ENCODE results near the gene TYW5.

Gene TYW5

GRCh38 chr2:199928626-199929025 is 26.7 kb downstream of the TYW5 start:
- no peak overlapping the region for H3K4me3 ChIP-seq (replicated peaks; ENCODE audit: insufficient read depth, low read length)
- TF ChIP-seq GABPA (IDR thresholded peaks at IDR 0.05; ENCODE audit: low read depth) (no peak), REST (IDR thresholded peaks at IDR 0.05; ENCODE audit: insufficient replicate concordance, low read depth) (no peak), SPI1 (IDR thresholded peaks at IDR 0.05; ENCODE audit: borderline replicate concordance, low read depth) (no peak), CTCF (IDR thresholded peaks at IDR 0.05; ENCODE audit: insufficient read depth, low read length) (no peak), POLR2AphosphoS5 (IDR thresholded peaks at IDR 0.05; ENCODE audit: low read depth) (no peak)
- no peaks in the 10 kb centered on the region for H3K27me3 ChIP-seq (ENCODE audit: insufficient read depth, poor library complexity, severe bottlenecking)

GRCh38 chr2:199928226-199928625 is 27.1 kb downstream of the TYW5 start:
- DNase-seq (ENCODE audit: low read depth in 1 of 2, low spot score in 1 of 2), result no peak
- TF ChIP-seq SPI1 (IDR thresholded peaks at IDR 0.05; ENCODE audit: borderline replicate concordance, low read depth) (no peak), GABPA (IDR thresholded peaks at IDR 0.05; ENCODE audit: low read depth) (no peak), REST (IDR thresholded peaks at IDR 0.05; ENCODE audit: insufficient replicate concordance, low read depth) (no peak), CTCF (IDR thresholded peaks at IDR 0.05; ENCODE audit: insufficient read depth, low read length) (no peak), POLR2AphosphoS5 (IDR thresholded peaks at IDR 0.05; ENCODE audit: low read depth) (no peak)
- Histone ChIP-seq H3K27me3 (ENCODE audit: insufficient read depth, poor library complexity, severe bottlenecking) (no peaks in the 10 kb centered on the region), H3K4me3 (replicated peaks; ENCODE audit: insufficient read depth, low read length) (no peak overlapping the region), H3K27ac (replicated peaks) (no peak overlapping the region)

More at GRCh38 chr2:199928626-199929025, 26.7 kb downstream of the TYW5 start:
- H3K27ac ChIP-seq (replicated peaks), result no peak overlapping the region
- no peak for DNase-seq (ENCODE audit: low read depth in 1 of 2, low spot score in 1 of 2)

- Histone ChIP-seq H3K27me3 (ENCODE audit: insufficient read depth, poor library complexity, severe bottlenecking) (no peaks in the 10 kb centered on the region), H3K4me3 (replicated peaks; ENCODE audit: insufficient read depth, low read length) (no peak overlapping the region), H3K27ac (replicated peaks) (no peak overlapping the region)
- TF ChIP-seq REST (IDR thresholded peaks at IDR 0.05; ENCODE audit: insufficient replicate concordance, low read depth) (no peak), CTCF (IDR thresholded peaks at IDR 0.05; ENCODE audit: insufficient read depth, low read length) (no peak), POLR2AphosphoS5 (IDR thresholded peaks at IDR 0.05; ENCODE audit: low read depth) (no peak), GABPA (IDR thresholded peaks at IDR 0.05; ENCODE audit: low read depth) (no peak), SPI1 (IDR thresholded peaks at IDR 0.05; ENCODE audit: borderline replicate concordance, low read depth) (no peak)
- DNase-seq (ENCODE audit: low read depth in 1 of 2, low spot score in 1 of 2), result no peak
Observed at GRCh38 chr2:199926806-199927205, 28.5 kb downstream of the TYW5 start.
